ENCODE data around the gene PLA2G2F.

Gene PLA2G2F, protein sequence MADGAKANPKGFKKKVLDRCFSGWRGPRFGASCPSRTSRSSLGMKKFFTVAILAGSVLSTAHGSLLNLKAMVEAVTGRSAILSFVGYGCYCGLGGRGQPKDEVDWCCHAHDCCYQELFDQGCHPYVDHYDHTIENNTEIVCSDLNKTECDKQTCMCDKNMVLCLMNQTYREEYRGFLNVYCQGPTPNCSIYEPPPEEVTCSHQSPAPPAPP

DNA sequence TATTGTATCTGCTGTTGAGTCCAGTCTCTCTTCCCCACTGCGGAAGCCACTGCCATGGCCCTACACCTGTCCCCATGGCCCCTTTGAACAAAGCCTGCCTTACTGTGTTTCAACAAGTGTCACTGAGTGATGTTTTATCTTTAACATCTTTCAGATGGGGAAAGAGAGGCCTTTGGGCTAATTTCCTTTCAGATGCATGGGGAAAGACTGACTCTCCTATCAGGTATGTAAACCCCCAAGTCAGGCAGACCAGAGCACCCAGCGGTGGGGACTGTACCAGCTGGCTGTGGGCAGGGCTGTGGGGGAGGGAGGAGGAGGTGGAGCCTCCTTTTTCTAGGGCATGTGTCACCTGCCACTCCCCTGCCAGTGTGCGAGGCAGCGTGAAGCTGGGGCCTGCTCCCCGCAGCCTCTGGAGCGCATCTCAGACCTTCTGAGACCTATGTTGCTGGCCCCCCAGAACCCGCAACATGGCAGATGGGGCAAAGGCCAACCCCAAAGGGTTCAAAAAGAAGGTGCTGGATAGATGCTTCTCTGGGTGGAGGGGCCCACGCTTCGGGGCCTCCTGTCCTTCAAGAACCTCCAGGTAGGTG is at the start of gene PLA2G2F:
Gene PLA2G2F, plus strand, starts transcription at position 363 of the 590 bp plus-strand sequence. Its CDS starts 105 bp downstream, at position 468.
- DNase-seq: no peak

DNA sequence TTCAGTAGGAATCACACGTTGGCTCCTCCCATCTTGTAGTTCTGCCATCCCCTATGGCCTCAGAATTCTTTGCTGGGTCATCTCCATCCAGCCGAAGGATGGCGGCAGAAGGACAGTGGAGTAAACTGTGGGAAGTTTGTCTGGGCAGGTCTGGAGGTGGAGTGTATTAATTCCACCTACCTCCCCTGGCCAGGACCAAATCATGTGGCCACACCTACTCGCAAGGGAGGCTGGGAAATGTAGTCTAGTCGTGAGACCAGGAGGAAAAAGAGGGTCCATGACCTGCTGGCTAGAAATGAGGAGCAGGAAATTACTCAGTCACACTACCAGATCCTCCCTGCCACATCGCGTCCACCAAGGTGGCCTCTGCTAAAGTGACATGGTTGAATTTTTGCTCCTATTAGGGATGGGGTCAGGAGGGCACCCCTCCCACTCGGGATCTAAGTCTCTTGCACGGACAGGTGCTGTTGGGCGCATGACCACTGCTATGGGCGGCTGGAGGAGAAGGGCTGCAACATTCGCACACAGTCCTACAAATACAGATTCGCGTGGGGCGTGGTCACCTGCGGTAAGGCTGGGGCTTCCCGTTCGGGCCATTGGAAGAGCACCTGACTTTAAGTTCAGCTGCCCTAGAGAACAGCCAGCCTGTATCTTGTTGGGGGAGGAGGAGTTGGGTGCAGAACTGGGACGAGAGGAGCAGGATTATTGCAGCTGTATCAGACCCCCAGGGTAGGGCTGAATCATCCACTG is 49.6 kb upstream of the PLA2G2F start:
- no peak for DNase-seq

DNA sequence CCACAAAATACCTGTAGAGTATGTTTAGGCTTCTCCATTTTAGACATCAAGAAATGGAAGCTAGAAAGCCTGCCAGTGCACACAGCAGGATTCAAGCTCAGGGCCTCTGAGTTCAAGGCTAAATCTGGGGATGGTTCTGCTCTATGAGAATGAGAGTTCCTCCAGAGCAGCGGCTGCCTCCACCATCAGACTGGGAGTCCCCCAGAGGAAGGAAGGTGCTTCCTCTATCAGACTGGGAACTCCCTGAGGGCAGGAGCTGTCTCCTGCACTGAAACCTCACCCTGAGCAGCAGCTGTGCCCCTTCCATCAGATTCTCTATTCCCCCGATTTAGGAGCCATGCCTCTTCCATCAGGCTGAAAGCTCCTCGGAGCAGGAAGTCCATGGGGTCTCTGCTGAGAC is 49.0 kb upstream of the PLA2G2F start:
- no peak for DNase-seq

DNA sequence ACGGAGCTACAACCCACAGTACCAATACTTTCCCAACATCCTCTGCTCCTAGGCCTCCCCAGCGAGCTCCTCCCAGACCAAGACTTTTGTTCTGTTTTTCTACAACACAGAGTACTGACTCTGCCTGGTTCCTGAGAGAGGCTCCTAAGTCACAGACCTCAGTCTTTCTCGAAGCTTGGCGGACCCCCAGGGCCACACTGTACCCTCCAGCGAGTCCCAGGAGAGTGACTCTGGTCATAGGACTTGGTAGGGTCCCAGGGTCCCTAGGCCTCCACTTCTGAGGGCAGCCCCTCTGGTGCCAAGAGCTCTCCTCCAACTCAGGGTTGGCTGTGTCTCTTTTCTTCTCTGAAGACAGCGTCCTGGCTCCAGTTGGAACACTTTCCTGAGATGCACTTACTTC is 48.5 kb upstream of the PLA2G2F start:
- no peak for DNase-seq

DNA sequence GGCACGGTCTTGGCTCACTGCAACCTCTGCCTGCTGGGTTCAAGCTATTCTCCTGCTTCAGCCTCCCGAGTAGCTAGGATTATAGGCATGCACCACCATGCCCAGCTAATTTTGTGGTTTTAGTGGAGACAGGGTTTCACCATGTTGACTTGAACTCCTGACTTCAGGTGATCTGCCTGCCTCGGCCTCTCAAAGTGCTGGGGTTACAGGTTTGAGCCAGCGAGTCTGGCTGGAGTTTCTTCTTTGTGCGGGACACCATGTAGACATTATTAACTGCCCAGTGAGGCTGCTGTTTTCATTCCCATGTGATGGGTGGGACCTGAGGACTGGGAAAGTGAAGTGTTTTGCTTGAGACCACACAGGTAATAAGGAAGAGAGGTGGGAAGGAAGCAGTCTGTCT is 45.8 kb upstream of the PLA2G2F start:
- DNase-seq: no peak

DNA sequence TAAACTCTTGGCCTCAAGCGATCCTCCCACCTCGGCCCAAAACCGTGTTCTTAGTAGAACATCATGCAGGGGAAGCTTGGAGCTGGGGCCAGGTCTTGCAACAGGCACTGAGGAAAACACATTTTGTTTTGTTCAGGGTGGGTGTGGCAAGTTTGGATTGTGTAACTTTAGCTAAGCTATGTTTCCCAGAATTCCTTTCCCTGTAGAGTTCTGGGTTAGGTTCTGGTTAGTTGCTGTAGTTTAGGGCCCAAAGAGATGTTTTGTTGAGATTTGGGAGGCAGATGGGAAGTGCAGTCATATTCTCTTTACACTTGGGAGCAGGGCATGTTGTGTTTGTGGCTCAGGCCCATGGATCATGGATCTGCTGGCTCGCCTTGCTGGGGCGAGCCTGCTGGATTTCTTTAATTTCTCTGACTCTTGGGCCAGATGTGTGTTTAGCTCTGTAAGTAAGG is 45.2 kb upstream of the PLA2G2F start:
- no peak for DNase-seq

DNA sequence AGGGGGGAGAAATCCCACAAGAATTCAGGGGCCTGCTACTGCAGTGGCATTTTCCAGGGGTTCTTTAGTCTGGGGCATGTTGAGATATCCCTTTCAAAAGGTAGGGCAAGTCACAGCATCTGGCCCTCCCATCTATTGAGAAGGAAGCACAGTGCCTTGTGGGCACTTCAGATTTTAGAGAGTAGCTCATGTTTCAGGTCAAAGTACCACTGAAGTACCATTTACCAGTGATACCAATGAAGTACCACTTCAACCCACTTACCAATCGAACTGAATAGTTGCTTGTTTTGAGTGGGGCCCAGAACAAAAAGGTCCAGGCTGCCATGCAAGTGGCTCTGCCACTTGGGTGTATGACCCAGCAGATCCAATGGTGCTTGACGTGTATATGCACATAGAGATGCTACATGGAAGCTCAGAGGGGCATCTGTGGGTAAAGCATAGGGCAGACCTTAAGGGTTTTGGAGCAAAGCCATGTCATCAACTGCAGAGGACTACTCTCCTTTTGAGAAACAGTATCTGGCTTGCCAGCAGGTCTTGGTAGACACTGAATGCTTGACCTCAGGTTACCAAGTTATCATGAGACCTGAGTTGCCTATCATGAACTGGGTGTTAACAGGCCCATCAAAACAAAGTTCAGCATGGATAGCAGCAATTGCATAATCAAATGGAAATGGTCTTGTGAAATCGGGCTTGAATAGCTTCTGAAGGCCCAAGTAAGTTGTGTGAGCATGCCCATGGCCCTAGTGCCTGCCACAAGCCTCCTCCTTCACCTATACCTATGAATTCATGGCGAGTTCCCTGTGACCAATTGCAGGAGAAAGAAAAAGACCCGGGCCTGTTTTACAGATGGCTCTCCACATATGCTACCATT is 43.3 kb upstream of the PLA2G2F start:
- no peak for DNase-seq

DNA sequence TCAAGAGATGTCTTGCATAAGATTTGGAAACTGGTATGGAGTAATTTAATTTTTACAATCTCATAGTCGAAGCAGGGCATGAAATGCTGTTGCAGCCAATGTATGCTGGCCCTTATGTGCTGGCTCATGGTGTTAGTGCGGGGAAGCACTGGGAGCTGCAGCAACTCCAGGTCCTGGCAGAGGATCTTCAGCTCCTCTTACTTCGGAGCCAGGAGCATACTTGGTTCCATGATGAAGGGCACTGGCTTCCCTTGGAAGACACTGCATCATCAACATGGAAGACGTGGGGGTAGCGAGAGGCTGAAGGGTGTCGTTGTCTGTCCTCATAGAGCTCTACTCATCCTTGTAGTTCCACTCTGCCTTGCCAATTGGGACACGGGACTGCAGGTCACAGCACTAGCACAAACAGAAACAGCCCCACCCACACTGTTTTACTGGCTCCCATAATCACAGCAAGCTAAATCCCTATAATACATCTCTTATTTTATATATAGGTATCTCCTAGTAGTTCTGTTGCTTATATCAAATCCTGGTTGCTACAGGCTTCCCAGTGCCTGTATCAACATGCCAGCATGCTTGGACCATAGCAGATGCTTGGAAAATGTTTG is 42.2 kb upstream of the PLA2G2F start:
- no peak for DNase-seq

DNA sequence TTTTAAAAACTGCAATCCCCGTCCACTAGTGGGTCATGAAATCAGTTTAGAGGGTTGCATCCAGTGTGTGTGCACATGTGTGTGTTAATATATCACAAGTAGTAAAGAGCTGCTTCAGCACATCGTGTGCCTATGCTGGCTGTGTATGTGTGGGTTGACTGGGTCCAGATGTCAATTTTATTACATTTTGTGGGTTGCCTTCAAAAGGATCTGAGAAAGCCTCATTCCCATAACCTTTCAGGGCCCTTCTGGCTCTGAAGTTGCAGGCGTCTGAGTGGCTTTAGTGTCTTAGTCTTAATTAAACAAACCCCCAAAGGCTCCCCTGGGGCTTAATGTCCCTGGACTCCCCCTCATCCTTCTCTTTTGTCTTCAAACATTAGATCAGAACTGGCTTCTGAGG is 39.6 kb upstream of the PLA2G2F start:
- DNase-seq: no peak

DNA sequence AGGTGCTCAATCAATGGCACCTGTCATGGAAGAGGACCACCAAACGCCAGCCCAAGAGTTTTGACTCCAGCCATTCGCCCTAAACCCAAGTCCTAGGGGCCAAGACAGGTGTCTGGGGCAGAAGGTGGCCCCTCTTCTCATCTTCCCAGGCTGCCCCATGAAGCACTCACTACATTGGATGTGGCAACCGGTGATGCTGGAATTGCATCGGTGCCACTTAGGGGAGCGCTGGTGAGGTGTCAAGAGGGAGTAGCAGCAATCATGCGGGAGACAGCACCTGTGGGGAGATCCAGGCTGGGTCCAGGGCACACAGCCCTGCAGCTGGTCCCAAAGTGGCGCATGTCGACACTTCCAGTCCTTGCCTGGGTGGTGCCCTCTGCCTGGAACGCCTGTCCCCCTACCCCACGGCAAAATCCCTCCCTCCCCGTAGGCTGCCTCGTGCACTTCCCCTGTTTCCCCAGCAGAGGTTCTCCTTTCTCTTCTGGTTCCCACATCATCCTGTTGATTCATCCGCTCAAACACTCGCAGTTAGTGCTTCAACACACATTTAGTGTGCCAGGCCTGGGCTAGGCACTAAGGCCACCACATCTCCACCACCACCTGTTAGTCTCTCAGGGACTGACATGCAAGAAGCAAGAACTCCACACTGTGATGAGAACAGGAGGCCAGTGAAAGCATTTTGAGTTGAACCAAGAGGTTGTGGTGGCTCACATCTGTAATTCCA is 38.3 kb upstream of the PLA2G2F start:
- DNase-seq: peak; percentile 46

DNA sequence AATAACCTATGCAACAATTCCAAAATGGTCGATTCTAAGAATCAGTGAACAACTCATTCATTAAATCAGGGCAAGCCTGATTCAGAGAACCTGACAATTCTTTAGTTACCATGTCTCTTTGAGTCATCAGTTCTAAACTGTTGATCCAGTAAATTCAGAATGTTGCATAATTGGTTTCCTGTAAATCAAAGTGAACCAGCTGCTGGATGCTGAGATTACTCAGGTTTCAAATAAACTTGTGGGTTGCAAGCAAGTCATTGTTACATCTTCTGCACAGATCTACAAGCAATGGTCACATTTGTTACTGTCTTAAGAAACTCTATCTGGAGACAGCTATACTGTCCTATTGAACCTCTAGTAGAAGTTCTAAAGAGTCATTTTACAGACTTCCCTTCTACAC is 36.2 kb upstream of the PLA2G2F start:
- no peak for DNase-seq

DNA sequence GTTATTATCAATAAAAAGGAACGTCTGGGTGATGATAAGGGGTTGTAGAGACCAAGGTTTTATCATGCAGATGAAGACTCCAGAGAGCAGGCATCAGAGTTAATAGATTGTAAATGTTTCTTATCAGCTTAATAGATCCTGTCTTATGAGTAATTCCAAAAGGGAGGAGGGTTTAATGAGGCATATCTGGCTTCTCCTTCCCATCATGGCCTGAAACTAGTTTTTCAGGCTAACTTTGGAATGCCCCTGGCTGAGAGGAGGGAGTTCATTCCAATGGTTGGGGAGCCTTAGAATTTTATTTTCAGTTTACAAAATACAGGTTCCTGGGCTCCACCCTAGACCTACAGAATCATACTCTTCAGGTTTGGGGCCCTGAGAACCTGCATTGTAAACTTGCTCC is 33.3 kb upstream of the PLA2G2F start:
- DNase-seq: no peak

DNA sequence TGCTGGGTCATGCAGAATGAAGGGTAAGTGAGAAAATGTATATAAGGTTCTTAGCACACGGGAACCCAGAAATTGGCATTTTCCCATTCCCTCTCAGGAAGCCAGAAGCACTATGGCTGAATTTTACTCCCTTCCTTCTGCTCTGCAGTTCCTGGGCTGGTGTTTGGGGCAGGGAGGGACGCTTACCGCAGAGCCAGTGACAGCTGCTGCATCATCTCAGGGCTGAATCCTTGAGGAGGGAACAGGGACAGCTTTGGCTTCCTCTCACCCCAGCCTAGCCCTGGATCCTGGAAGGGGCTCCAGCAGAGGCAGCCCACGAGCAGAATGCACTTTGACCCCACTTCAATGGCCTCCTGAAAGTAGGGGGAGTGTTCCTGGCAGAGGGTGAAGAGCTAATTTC is 31.8 kb upstream of the PLA2G2F start:
- DNase-seq: no peak

DNA sequence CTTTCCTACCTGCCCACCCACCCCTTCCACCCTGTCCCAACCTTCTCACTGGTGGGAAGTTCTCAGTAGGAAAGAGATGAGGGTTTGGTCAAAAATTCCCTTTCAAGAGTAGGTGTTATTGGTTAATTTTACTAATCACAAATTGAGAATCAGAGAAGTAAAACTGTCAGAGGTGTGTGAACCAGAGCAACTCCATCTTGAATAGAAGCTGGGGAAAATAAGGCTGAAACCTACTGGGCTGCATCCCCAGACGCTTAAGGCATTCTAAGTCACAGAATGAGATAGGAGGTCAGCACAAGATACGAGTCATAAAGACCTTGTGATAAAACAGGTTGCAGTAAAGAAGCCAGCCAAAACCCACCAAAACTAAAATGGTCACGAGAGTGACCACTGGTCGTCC is 31.3 kb upstream of the PLA2G2F start:
- no peak for DNase-seq

DNA sequence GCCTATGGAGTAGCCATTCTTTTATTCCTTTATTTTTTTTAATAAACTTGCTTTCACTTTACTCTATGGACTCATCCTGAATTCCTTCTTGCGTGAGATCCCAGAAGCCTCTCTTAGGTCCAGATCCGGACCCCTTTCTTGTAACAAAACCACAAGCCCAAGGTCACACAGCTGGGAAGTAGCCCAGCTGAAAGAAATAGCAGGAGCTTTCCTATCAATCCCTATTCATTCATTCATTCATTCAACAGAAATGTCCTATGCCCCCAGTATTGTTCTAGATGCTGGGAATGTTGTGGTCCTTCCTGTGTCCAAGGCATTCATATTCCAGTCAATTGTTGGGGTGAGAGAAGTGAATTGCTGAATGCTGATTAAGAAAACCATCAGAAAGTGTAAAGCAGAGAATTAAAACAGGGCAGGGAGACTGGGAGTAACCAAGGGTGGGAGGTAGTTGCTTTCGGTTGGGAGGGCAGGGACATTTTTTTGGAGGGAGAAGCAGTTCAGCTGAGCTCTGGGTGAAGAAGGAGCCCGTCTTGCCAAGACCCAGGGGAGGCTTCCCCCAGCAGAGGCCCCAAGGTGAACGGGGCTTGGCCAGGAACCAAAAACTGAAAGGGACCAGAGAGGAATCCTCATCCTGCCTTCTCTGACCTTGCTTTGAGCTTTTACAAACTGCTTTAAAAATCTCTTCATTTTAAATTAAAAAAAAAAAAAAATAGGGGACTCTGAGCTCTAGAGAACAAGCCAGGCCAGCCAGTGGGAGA is 30.6 kb upstream of the PLA2G2F start:
- no peak for DNase-seq

DNA sequence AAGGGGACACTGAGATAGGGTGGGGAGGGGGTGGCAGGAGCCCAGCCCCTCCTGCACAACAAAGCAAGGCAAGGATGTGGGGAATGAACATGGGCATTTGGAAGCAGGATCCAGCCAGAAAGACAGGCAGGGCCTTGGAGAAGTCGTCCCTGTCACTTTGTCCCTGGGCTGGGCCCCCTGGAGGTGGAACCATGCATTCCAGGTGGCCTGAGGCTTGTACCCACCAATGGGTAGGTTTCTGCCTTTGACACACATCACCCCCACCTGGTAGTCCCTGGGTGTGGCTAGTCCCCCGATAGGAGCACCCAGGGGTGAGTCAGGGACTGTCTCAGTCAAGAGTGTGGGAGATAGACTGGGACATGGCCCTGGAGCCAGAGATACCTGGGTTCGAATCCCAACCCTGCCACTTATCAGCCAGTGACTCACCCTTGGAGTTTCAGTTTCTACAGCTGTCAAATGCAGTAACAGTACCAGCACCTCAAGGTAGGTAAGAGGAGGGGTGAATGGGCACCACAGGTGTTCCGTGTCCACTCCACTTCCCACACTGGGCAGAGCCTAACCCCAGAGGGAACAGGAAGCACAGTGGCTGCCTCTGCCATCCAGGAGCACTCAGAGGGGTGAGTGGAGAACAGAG is 29.8 kb upstream of the PLA2G2F start:
- no peak for DNase-seq

DNA sequence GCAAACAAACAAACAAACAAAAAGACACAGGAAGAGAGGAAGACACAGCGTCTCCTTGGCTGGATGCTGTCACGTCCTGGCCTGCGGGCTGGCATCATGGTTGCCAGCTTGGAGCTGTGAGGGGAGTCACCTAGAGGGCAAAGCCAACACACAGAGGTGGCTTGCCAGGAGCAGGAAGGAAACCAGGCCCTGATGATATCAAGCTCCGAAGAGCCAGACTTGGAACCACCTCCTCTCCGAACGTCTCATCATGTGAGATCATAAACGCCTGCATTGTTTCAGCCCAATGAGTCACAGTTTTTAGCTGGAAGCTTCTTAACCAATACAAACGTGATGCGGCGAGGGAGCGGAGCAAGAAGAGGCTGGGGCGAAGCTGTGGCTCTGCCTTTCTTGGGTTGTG is 28.4 kb upstream of the PLA2G2F start:
- no peak for DNase-seq

DNA sequence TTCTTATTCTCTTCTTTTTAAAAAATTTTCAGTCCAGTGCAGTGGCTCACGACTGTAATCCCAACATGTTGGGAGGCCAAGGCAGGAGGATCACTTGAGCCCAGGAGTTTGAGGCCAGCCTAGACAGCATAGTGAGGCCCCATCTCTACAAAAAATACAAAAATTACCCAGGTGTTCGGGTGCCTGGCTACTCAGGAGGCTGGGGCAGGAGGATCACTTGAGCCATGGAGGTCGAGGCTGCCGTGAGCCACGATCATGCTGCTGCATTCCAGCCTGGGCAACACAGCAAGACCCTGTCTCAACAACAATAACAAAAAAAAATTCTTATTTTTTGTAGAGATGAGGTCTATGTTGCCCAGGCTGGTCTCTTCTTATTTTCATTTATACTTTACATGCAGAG is 27.7 kb upstream of the PLA2G2F start:
- no peak for DNase-seq

DNA sequence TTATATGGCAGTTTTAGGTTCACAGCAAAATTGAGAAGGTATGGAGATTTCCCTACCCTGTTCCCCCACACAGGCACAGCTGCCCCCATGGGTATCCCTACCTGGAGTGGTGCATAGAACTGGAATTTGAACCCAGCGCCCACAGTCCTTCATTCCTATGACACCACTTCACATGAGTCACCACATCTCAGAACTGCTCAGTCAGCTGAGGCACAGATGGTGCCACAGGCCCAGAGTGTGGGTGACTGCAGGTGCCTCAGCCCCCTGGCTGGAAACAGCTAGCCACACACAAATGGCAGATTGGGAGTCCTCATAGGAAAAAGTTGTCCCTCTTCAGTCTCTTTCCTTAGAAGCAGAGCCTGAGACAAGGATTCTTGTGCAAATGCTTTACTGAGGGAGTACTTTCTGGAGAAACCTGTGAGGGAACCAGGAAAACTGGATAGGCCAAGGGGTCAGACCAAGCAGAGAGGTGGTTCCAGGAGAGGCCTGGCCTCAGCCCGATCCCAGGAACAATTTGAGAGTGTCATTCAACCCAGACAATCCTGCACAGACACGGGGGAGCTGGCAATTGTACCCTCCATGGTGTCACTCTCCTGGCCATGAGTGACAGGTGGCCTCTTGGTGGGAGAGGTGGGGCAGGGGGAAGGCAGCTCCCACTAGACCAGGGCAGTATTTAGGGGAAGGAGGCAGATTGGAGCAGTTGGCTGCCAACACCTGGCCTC is 26.7 kb upstream of the PLA2G2F start:
- DNase-seq: no peak

DNA sequence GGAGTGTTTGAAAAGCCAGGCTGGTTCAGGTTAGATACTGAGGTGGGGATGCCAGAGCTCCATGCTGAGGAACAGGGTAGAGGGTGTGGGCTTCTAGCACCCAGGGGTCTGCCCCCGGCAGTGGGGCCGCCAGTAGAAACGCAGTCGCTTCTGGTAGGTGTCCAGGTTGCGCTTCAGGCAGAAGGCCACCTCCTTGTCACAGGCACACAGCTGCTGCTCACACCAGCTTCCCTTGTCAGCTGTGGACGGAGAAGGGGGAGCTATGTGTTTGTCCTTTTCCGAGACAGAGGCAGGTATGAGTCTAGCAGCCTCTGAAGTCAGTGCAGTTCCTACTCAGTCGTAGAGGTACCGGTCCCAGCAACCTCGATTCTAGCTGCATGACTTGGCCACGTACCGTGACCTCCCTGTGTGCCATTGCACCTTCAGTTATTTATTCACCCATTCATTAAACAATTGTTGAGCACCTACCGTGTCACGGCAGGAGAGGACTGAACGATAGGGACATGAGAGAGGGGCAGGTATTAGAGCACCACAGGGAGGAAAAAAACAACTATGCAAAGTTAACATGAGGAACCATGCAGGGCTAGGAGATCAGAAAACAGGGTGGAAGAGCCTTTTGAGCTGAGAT is 25.0 kb upstream of the PLA2G2F start:
- DNase-seq: no peak
